HuH-7 (cell line): ENCODE measurements around the gene ATG3.
"Not testable (repeated sequence)": the region's sequence is repeated elsewhere in the genome, so short reads cannot be mapped to it uniquely, and the experiment has no call there.

ENCODE experiments used
- DNase-seq: peaks from one replicate; pipeline ENCODE4 v3.0.0; 2011; ENCODE audit warnings: low spot score

Gene ATG3

GRCh38 chr3:112497897-112498548, 63.7 kb downstream of the ATG3 start:
- no peak for DNase-seq

DNA sequence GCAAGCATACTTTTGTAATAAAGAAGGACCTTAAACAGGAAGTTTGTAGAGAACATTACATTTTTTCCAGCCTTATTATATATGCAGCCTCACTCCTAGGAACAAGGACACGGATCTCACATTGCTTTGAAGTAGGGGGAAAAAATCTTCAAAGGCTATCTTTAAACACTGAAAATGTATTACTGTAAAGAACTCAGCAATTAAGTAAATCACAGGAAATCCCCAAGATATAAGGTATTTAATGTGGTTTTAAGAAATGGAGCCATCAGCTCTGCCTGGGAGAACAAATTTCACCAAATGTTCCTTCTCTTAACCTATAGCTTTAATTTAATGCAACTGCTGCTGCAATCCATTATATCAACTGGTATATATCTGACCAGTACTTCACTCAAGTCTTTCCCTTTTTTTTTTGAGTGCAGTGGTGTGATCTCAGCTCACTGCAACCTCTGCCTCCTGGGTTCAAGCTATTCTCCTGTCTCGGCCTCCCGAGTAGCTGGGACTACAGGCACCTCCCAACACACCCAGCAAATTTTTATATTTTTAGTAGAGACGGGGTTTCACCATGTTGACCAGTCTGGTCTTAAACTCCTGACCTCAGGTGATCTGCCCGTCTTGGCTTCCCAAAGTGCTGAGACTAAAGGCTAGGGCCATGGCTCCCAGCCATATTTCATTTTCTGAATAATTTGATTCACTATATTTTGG, 65.2 kb downstream of the ATG3 start:
- DNase-seq = no peak

- not testable (repeated sequence) for DNase-seq
Observed at GRCh38 chr3:112494448-112494767, 67.4 kb downstream of the ATG3 start.

DNA sequence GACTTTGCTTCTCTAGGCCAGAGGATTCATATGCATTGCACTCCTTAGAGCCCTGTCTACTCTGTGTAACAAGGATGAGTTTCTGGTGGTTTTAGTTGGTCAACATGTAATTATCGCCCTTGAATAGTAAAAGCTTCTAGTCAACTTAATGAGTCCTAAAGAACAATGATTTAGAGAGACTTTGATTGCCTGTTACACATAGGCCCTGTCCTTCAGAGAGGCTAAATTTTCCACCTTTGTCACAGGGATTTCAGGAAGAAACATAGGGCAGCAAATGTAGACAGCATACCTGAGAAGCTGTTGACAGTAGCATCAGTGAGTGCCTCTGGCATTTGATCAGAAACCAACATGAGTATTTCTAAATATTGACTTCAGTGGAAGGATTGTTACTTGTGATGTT, 69.6 kb downstream of the ATG3 start:
- no peak for DNase-seq

DNA sequence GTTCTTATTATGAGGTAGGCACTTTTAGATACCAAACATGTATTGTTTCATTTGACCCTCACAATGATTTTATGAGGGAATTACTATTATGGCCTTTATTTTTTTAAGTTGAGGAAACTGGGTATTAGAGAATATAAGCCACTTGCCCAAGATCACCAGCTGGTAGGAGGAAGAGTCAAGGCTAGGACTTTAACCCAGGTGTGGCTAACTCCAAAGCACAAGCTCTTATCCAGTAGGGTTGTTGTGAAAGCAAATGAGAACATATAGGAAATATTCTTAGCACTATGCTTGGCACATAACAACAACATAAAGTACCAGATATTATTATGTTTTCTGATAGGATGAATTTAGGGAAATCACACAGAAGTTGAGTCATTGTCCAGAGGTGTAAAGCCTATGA, 70.4 kb downstream of the ATG3 start:
- DNase-seq = no peak

DNA sequence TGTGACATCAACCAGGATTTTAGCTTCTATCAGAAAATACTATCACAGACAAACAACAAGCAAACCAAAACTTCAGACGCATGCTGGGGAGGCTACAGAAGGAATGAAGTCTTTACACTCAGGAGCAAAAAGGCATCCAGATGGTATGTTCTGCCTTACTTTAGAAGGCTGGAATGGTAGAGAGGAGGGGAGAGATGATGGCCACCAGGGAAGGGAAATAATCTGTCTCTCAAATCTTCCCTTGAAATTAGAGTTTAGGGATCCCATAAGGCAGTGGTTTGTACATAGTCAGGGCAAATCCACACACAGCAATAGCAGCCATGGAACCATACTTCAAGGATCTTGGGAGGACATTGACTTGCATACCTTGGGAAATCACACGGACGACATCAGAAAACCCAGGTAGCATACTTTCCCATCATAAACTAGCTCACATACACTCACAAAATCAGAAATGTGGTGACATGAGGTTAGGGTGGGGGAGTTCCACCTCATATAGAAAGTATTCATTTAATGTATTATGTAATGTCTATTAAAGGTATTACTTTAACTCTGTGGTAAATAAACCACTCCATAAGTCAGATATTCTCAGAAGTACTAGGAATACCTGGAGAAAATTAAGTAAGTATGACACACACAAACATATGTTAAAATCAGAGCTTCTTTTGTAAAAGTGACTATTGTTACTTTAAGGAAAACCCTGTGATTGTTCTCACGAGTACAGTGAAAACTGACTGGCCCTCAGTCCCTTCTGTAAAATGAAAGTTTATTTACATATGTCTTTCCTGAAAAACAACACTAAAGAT, 71.9 kb downstream of the ATG3 start:
- DNase-seq = no peak

DNA sequence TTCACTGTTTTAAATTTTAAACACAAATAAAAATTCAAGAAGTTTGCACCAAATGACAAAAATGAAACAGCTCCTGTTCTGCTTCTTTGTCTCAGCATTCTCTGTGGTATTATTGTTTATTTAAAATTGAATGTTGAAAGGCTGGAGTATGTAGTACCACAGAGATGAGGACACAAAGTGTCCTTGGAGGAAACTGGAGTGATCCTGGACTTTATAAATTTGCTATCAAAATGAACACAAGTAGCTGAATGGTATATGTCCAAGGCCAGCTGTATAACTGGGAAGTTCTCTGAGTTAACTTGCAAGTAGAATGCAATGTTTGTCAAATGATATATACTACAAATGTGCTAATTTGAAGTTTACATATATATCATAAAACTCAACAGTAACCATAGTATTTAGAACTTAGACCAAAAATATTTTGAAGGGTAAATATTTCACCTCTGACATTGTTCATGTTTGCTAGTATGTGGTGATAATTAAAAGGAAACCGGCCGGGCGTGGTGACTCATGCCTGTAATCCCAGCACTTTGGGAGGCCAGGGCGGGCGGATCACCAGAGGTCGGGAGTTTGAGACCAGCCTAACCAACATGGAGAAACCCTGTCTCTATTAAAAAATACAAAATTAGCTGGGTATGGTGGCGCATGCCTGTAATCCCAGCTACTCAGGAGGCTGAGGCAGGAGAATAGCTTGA, 74.8 kb downstream of the ATG3 start:
- no peak for DNase-seq

GRCh38 chr3:112484352-112484751, 77.4 kb downstream of the ATG3 start:
- DNase-seq = no peak

DNA sequence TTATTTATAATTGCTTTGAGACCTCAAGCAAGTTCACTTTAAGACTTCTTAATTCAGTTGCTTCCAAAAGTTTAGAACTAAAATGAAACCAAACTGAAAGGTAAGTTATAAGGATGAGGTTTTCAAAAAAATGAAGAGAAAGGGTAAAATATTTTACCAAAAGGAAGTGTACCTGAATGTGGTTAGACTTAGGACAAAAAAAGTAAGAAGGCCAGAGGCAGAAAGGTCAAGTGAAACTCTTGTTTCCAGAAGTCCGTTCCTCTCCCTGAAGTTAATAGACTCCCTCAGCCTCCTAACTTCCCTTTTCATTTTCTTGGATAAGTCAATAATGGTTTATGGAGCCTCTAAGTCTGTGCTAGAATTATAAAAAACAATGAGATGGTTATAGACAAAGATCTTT, 79.1 kb downstream of the ATG3 start:
- no peak for DNase-seq
